Pancreas (tissue), 10 donors: ENCODE data around the gene SLC26A11. TPM values are rescaled to one million over a fixed set of nuclear protein-coding genes. Genes with fewer than 3 reads are reported as not detected.
"Not testable (repeated sequence)": the region's sequence is repeated elsewhere in the genome, so short reads cannot be mapped to it uniquely, and the experiment has no call there.

Experiments used
- ATAC-seq, 4 donors: fragments of 200-7000 bp; cut with Tn5 transposase; one replicate each; pipeline versions ENCODE4 v1.8.0 to v1.9.1; 2020; ENCODE audit warnings: mild to moderate bottlenecking in 4 of 4, moderate library complexity in 4 of 4
- DNase-seq, 6 donors: peaks; one replicate each; pipeline ENCODE4 v3.0.0-alpha.2; 2020
- FAIRE-seq: peaks from 2 replicates; lab custom pipeline; 2012; peaks lifted over from hg19 to GRCh38; lab: Jason Lieb, UNC
- H3K27ac ChIP-seq, 4 donors: fragments of 200-600 bp; sonication (generic); 1 replicate in 3 of 4; 2 replicates in 1 of 4; pipeline versions ENCODE4 v1.5.0 to v1.8.0; 2020
- H3K27me3 ChIP-seq, 4 donors: fragments of 200-600 bp; one replicate each; pipeline ENCODE4 v1.8.0; 2021
- H3K36me3 ChIP-seq, 3 donors: fragments of 200-600 bp; sonication (generic) in 1 of 3; one replicate each; pipeline versions ENCODE4 v1.5.0 to v1.8.0; 2020 to 2021
- H3K4me1 ChIP-seq, 3 donors: fragments of 200-600 bp; one replicate each; pipeline ENCODE4 v1.8.0; 2021
- H3K4me3 ChIP-seq, 4 donors: fragments of 200-600 bp; sonication (generic) in 2 of 4; one replicate each; pipeline versions ENCODE4 v1.5.0 to v1.8.0; 2020 to 2021
- H3K9me3 ChIP-seq, 4 donors: fragments of 200-600 bp; one replicate each; pipeline ENCODE4 v1.8.0; 2021
- WGBS, 2 donors: extraction: QIAGEN DNeasy Blood & Tissue Kit; methylation state at CpG; one replicate each; pipeline ENCODE4 v1.1.7; 2013; 5-methylcytosine and 5-hydroxymethylcytosine counted together
- intact Hi-C, 3 donors: fragments of 100-400 bp; cut with DNase I; formaldehyde crosslinking; loops; one replicate each; pipeline versions ENCODE4 v1.11.1 to v1.14.2; 2022
- polyA plus RNA-seq, 2 donors: library from polyadenylated mRNA; stranded (reverse); fragments of 200-250 nt; gene quantifications; one replicate each; pipeline ENCODE4 v1.2.3, GENCODE V29; 2013
- total RNA-seq, 6 donors: library from RNA; stranded (reverse); fragmentation: NEBNext Ultra II Directional in 4 of 6; extraction: Animal tissue kit (Norgen Biotek cat#: 25700) in 4 of 6; gene quantifications; one replicate each; pipeline versions ENCODE4 v1.2.1 to v1.2.4, GENCODE V29; 2021 to 2023
- TF ChIP-seq, protein P1 (sequence below), 4 donors: fragments of 200-600 bp; sonication (generic) in 3 of 4; IDR thresholded peaks; one replicate each; pipeline versions ENCODE4 v1.5.0 to v1.8.0; 2021; ENCODE audit warnings: antibody characterized with exemption in 4 of 4
- donor health status: healthy with polysubstance abuse.
- donor health status: DM: no; HTN: no; CAD: no; lungs with moderate emphysema.
- donor health status: DM: no; HTN: no; CAD: no.
- donor health status: control.
- donor health status: control.
- donor health status: Bipolar disorder and iron deficiency.
- donor health status: DM: yes; HTN: yes; CAD: no.
- donor health status: DM: no; HTN: no; CAD: no.
- donor health status: DM: no; HTN: no; CAD: no.
- donor health status: DM: yes; HTN: yes; CAD: no.

Gene SLC26A11
- total and polyA plus RNA-seq, 8 donors = 5.1 to 23.6 (median 8.8) TPM

GRCh38 chr17:80296221-80296620, 76.0 kb downstream of the SLC26A11 start:
- TF ChIP-seq, protein P1, sequence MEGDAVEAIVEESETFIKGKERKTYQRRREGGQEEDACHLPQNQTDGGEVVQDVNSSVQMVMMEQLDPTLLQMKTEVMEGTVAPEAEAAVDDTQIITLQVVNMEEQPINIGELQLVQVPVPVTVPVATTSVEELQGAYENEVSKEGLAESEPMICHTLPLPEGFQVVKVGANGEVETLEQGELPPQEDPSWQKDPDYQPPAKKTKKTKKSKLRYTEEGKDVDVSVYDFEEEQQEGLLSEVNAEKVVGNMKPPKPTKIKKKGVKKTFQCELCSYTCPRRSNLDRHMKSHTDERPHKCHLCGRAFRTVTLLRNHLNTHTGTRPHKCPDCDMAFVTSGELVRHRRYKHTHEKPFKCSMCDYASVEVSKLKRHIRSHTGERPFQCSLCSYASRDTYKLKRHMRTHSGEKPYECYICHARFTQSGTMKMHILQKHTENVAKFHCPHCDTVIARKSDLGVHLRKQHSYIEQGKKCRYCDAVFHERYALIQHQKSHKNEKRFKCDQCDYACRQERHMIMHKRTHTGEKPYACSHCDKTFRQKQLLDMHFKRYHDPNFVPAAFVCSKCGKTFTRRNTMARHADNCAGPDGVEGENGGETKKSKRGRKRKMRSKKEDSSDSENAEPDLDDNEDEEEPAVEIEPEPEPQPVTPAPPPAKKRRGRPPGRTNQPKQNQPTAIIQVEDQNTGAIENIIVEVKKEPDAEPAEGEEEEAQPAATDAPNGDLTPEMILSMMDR (IDR thresholded peaks at IDR 0.05) = no peak
- Histone ChIP-seq H3K9me3 (no peaks in the 10 kb centered on the region), H3K4me3 (no peak overlapping the region), H3K4me1 (no peaks in the 10 kb centered on the region), H3K27ac (no peak overlapping the region), H3K27me3 (no peaks in the 10 kb centered on the region), H3K36me3 (peaks cover 0 to 59% (median 30%) of the 10 kb centered on the region in 3 donors)
- FAIRE-seq (no peak), ATAC-seq (no peak), DNase-seq (no peak)
- intact Hi-C loops = no loop called here
- WGBS, 2 donors = 85 to 86% methylated on average over 14 of the region's 14 CpGs

DNA sequence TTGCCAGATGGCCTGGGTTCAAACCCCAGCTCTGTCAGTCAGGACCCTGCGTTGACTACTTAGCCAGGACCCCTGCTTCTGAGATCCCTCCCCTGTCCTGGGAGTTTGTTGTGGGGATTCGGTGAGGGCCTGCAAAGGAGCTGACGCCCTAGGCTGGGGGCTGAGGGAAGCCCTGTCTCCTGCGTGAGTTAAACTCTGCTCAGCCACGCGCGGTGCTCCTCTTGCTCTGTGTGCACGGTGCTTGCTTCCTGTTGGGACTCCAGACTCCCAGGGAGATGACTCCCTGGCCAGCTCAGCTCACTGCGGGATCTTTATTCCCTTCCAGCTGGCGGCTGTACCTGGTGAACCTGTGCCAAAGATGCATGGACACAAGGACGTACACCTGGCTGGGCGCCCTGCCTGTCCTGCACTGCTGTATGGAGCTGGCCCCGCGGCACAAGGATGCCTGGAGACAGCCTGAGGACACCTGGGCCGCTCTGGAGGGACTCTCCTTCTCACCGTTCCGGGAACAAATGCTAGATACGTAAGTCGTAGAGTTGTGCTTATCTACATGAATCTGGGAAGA, 77.9 kb downstream of the SLC26A11 start:
- Histone ChIP-seq H3K36me3 (peaks cover 3 to 57% (median 20%) of the 10 kb centered on the region in 3 donors), H3K4me3 (no peak overlapping the region), H3K27ac (no peak overlapping the region), H3K27me3 (no peaks in the 10 kb centered on the region), H3K9me3 (no peaks in the 10 kb centered on the region), H3K4me1 (no peaks in the 10 kb centered on the region)
- 82 to 83% methylated on average over 19 of the region's 19 CpGs for WGBS, 2 donors
- DNase-seq (peak in 1 of 6 donors; percentile 42), FAIRE-seq (no peak), ATAC-seq (no peak)
- TF ChIP-seq, protein P1 (IDR thresholded peaks at IDR 0.05) = no peak
- intact Hi-C loops = no loop called here

DNA sequence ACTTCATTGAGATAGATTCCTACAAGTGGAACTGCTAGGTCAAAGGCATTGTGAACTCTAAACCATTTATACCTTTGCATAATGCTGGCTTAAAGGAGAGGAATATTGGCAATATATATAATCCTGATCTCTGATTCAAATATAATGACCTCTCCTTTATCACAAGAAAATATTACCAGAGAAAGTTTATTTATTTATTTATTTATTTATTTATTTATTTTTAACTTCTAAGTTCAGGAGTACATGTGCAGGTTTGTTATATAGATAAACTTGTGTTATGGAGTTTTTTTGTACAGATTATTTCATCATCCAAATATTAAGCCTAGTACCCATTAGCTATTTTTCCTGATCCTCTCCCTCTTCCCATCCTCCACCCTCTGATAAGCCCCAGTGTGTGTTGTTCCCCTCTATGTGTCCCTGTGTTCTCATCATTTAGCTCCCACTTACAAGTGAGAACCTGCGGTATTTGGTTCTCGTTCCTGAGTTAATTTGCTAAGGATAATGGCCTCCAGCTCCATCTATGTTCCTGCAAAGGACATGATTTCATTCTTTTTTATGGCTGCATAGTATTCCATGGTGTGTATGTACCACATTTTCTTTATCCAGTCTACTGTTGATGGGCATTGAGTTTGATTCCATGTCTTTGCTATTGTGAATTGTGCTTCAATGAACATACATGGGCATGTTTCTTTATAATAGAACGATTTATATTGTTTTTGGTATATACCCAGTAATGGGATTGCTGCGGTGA, 79.3 kb downstream of the SLC26A11 start:
- FAIRE-seq = peak; percentile 26
- 95 to 97% methylated on average over 4 of the region's 4 CpGs for WGBS, 2 donors
- H3K36me3 ChIP-seq = peaks cover 5 to 56% (median 16%) of the 10 kb centered on the region in 3 donors

GRCh38 chr17:80300756-80301155, 80.5 kb downstream of the SLC26A11 start:
- H3K9me3 ChIP-seq, H3K4me3 ChIP-seq, FAIRE-seq, H3K27me3 ChIP-seq, intact Hi-C loops, ATAC-seq, H3K27ac ChIP-seq, H3K4me1 ChIP-seq: not testable (repeated sequence)
- H3K36me3 ChIP-seq = peaks cover 5 to 53% (median 13%) of the 10 kb centered on the region in 3 donors
- DNase-seq = peak in 1 of 6 donors; percentile 3
- 93 to 100% methylated on average over 2 of the region's 2 CpGs for WGBS, 2 donors

More for the DNA sequence above, 79.3 kb downstream of the SLC26A11 start:
- H3K27me3 ChIP-seq, H3K4me1 ChIP-seq, H3K9me3 ChIP-seq, H3K27ac ChIP-seq, ATAC-seq, H3K4me3 ChIP-seq, intact Hi-C loops, DNase-seq: not testable (repeated sequence)

Other genes with a start within 250 kb of the SLC26A11 start
- gene TBC1D16, start 184.6 kb upstream of the SLC26A11 start, total RNA-seq = 10 to 100 TPM; 17.1 to 31.4 (median 22.6) TPM
- 10 to 100 TPM in 1 of 2 donors, 1 to 10 TPM in 1; 4.9 to 14.9 TPM for gene TBC1D16, start 184.6 kb upstream of the SLC26A11 start, polyA plus RNA-seq
- 1 to 10 TPM; 1.9 to 6.2 (median 3.1) TPM for gene CCDC40, start 183.8 kb upstream of the SLC26A11 start, total RNA-seq
- gene CCDC40, start 183.8 kb upstream of the SLC26A11 start, polyA plus RNA-seq = 10 to 100 TPM in 1 of 2 donors, 1 to 10 TPM in 1; 3.5 to 12.3 TPM
- 10 to 100 TPM; 20.2 to 56.3 (median 32.8) TPM for gene GAA, start 118.8 kb upstream of the SLC26A11 start, total RNA-seq
- gene GAA, start 118.8 kb upstream of the SLC26A11 start, polyA plus RNA-seq = 10 to 100 TPM; 44.0 to 52.8 TPM
- gene EIF4A3, start 73.3 kb upstream of the SLC26A11 start, total RNA-seq = 10 to 100 TPM; 16.2 to 32.3 (median 30.2) TPM
- 10 to 100 TPM; 16.5 to 37.2 TPM for gene EIF4A3, start 73.3 kb upstream of the SLC26A11 start, polyA plus RNA-seq
- under 1 TPM in 3 of 6 donors, not detected in 3; 0.06 to 0.32 (median 0.28) TPM for gene CARD14, start 50.4 kb upstream of the SLC26A11 start, total RNA-seq
- under 1 TPM; 0.23 to 0.33 TPM for gene CARD14, start 50.4 kb upstream of the SLC26A11 start, polyA plus RNA-seq
- gene SGSH, start 94 bp upstream of the SLC26A11 start, total RNA-seq = 10 to 100 TPM; 21.4 to 40.3 (median 25.5) TPM
- gene SGSH, start 94 bp upstream of the SLC26A11 start, polyA plus RNA-seq = 10 to 100 TPM; 52.9 to 65.2 TPM
- 10 to 100 TPM; 21.9 to 94.7 (median 37.8) TPM for gene RNF213, start 40.4 kb downstream of the SLC26A11 start, total RNA-seq
- gene RNF213, start 40.4 kb downstream of the SLC26A11 start, polyA plus RNA-seq = 10 to 100 TPM; 27.3 to 69.1 TPM
- gene ENDOV, start 194.7 kb downstream of the SLC26A11 start, total RNA-seq = 10 to 100 TPM in 4 of 6 donors, 1 to 10 TPM in 2; 8.7 to 15.9 (median 11.6) TPM
- 10 to 100 TPM; 16.0 to 20.4 TPM for gene ENDOV, start 194.7 kb downstream of the SLC26A11 start, polyA plus RNA-seq